Left lung (tissue), 10 donors: ENCODE data around the gene CDC34. TPM values are rescaled to one million over a fixed set of nuclear protein-coding genes. Genes with fewer than 3 reads are reported as not detected.

ENCODE experiments used
- ATAC-seq: fragments of 200-7000 bp; cut with Tn5 transposase; one replicate; pipeline ENCODE4 v1.9.1; 2020; ENCODE audit warnings: moderate library complexity
- DNase-seq, 4 donors: peaks; one replicate each; pipeline ENCODE4 v3.0.0-alpha.2; 2013 to 2020
- H3K27ac ChIP-seq, 2 donors: fragments of 200-600 bp; sonication (generic) in 1 of 2; one replicate each; pipeline versions ENCODE4 v1.5.0 to v1.8.0; 2020 to 2021
- H3K27me3 ChIP-seq, 2 donors: fragments of 200-600 bp; sonication (generic) in 1 of 2; one replicate each; pipeline versions ENCODE4 v1.5.0 to v1.8.0; 2020 to 2021
- H3K36me3 ChIP-seq, 2 donors: fragments of 200-600 bp; sonication (generic) in 1 of 2; one replicate each; pipeline versions ENCODE4 v1.5.0 to v1.8.0; 2020 to 2021
- H3K4me1 ChIP-seq, 2 donors: fragments of 200-600 bp; one replicate each; pipeline ENCODE4 v1.8.0; 2021
- H3K4me3 ChIP-seq, 2 donors: fragments of 200-600 bp; sonication (generic) in 1 of 2; one replicate each; pipeline versions ENCODE4 v1.5.0 to v1.8.0; 2020 to 2021; ENCODE audit warnings: mild to moderate bottlenecking in 1 of 2
- H3K9me3 ChIP-seq, 2 donors: fragments of 200-600 bp; sonication (generic) in 1 of 2; one replicate each; pipeline versions ENCODE4 v1.5.0 to v1.8.0; 2020 to 2021
- intact Hi-C, 2 donors: fragments of 100-400 bp; cut with DNase I; formaldehyde crosslinking; loops; one replicate each; pipeline versions ENCODE4 v1.11.2 to v1.14.2; 2022
- polyA plus RNA-seq, 6 donors: library from polyadenylated mRNA; unstranded; fragments of 120-200 nt; gene quantifications; one replicate each; pipeline ENCODE4 v1.2.1, GENCODE V29; 2013; ENCODE audit not compliant: insufficient read length in 6 of 6
- total RNA-seq, 2 donors: library from RNA; stranded (reverse); fragmentation: NEBNext Ultra II Directional; extraction: Animal tissue kit (Norgen Biotek cat#: 25700); gene quantifications; one replicate each; pipeline ENCODE4 v1.2.1, GENCODE V29; 2021
- TF ChIP-seq, protein P1 (sequence below), 2 donors: fragments of 200-600 bp; sonication (generic) in 1 of 2; IDR thresholded peaks; one replicate each; pipeline versions ENCODE4 v1.5.0 to v1.8.0; 2021; ENCODE audit warnings: antibody characterized with exemption in 2 of 2
- donor health status: DM: no; HTN: yes; CAD: no.
- donor health status: DM: no; HTN: no; CAD: no.

Gene CDC34
- total and polyA plus RNA-seq, 8 donors: 42.7 to 62.3 (median 55.0) TPM

- Histone ChIP-seq H3K4me1 (peaks cover 9 to 45% of the 10 kb centered on the region in 2 donors), H3K4me3 (peak overlapping the region in 1 of 2 donors; percentile 20), H3K36me3 (peaks cover 0 to 8% of the 10 kb centered on the region in 2 donors), H3K27me3 (no peaks in the 10 kb centered on the region), H3K27ac (peak overlapping the region; percentile 71 to 81), H3K9me3 (no peaks in the 10 kb centered on the region)
- ATAC-seq (peak; percentile 3), DNase-seq (peak; percentile 50 to 91 (median 79))
- intact Hi-C loops: no loop called here
- TF ChIP-seq, protein P1, sequence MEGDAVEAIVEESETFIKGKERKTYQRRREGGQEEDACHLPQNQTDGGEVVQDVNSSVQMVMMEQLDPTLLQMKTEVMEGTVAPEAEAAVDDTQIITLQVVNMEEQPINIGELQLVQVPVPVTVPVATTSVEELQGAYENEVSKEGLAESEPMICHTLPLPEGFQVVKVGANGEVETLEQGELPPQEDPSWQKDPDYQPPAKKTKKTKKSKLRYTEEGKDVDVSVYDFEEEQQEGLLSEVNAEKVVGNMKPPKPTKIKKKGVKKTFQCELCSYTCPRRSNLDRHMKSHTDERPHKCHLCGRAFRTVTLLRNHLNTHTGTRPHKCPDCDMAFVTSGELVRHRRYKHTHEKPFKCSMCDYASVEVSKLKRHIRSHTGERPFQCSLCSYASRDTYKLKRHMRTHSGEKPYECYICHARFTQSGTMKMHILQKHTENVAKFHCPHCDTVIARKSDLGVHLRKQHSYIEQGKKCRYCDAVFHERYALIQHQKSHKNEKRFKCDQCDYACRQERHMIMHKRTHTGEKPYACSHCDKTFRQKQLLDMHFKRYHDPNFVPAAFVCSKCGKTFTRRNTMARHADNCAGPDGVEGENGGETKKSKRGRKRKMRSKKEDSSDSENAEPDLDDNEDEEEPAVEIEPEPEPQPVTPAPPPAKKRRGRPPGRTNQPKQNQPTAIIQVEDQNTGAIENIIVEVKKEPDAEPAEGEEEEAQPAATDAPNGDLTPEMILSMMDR (IDR thresholded peaks at IDR 0.05): peak; percentile 88 to 98
Measured at GRCh38 chr19:510606-511100, 20.9 kb upstream of the CDC34 start.

DNA sequence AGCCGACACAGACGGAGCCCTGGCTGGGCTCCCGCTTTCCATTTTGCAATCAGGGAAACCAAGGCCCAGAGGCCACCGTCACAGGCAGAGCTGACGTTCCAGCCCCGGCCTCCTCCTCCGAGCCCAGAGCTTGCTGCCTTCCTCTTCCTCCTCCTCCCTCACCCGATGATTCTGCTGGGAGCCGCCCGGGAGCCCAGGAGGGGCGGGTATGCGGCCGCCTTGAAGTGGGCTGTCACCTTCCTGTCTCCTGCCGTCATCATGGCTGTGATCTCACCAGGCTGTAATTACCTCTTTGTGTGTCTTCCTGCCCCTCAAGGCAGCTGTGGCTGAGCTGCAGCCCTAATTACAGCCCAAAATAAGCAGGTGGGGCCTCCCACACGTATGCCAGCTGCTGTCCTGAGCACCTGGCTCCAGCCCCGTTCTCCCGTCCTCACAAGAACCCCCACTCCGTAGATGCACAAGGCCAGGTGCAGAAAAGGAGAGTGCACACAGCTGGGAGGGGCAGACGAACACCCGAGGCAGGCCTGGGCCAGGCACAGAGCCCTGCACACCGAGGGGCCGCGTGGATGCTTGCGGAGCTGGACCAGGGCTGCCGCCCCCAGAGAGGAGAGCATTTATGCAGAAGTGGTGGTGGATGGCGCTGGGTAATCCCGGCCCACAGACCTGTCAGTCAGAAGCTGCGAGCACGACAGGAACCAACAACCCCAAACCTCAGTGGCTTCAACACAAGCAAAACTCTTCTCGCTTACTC is 20.3 kb upstream of the CDC34 start:
- Histone ChIP-seq H3K4me3 (peak overlapping the region in 1 of 2 donors; percentile 20), H3K4me1 (peaks cover 7 to 44% of the 10 kb centered on the region in 2 donors)
- TF ChIP-seq, protein P1 (IDR thresholded peaks at IDR 0.05): no peak

GRCh38 chr19:512547-513365 is 18.8 kb upstream of the CDC34 start:
- intact Hi-C loops: no loop called here
- Histone ChIP-seq H3K4me3 (no peak overlapping the region), H3K27ac (no peak overlapping the region), H3K4me1 (peaks cover 6 to 37% of the 10 kb centered on the region in 2 donors), H3K27me3 (no peaks in the 10 kb centered on the region), H3K36me3 (peaks cover 0 to 8% of the 10 kb centered on the region in 2 donors), H3K9me3 (no peaks in the 10 kb centered on the region)
- TF ChIP-seq, protein P1 (IDR thresholded peaks at IDR 0.05): no peak
- peak in 2 of 4 donors; percentile 60 to 90 for DNase-seq
- peak; percentile 42 for ATAC-seq

More for the DNA sequence above, 20.3 kb upstream of the CDC34 start:
- Histone ChIP-seq H3K9me3 (no peaks in the 10 kb centered on the region), H3K36me3 (peaks cover 0 to 8% of the 10 kb centered on the region in 2 donors), H3K27ac (peak overlapping the region; percentile 71 to 81), H3K27me3 (no peaks in the 10 kb centered on the region)
- intact Hi-C loops: no loop called here
- DNase-seq (peak in 1 of 4 donors; percentile 50), ATAC-seq (no peak)

DNA sequence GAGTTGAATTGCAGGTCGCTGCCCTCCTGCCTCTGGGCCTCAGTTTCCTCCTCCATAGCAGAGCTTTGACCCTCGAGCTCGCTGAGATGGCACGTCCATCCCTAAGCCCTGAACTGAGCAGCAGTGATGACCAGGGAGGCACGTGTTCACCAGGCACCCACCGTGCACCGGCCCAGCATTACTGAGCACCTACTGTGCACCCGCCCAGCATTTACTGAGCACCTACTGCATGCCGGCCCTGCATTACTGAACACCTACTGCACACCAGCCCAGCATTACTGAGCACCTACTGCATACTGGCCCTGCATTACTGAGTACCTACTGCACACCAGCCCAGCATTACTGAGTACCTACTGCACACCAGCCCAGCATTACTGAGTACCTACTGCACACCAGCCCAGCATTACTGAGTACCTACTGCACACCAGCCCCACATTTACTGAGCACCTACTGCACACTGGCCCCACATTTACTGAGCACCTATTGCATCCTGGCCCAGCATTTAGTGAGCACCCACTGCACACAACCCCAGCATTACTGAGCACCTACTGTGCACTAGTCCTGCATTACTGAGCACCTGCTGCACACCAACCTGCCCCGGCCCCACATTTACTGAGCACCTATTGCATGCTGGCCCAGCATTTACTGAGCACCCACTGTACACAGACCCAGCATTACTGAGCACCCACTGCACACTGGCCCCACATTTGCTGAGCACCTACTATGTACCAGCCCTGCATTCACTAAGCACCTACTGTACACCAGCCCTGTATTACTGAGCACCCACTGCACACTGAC is 18.0 kb upstream of the CDC34 start:
- Histone ChIP-seq H3K4me3 (no peak overlapping the region), H3K9me3 (no peaks in the 10 kb centered on the region), H3K27ac (no peak overlapping the region), H3K36me3 (peaks cover 0 to 8% of the 10 kb centered on the region in 2 donors), H3K27me3 (peaks cover 0 to under 1% of the 10 kb centered on the region in 2 donors), H3K4me1 (peaks cover 0 to 29% of the 10 kb centered on the region in 2 donors)
- DNase-seq (no peak), ATAC-seq (no peak)
- intact Hi-C loops: no loop called here
- TF ChIP-seq, protein P1 (IDR thresholded peaks at IDR 0.05): no peak
